ENCODE data around the gene ADAR. TPM values are rescaled to one million over a fixed set of nuclear protein-coding genes. Genes with fewer than 3 reads are reported as not detected.
"Not testable (repeated sequence)": the region's sequence is repeated elsewhere in the genome, so short reads cannot be mapped to it uniquely, and the experiment has no call there.

The ADAR gene, protein sequence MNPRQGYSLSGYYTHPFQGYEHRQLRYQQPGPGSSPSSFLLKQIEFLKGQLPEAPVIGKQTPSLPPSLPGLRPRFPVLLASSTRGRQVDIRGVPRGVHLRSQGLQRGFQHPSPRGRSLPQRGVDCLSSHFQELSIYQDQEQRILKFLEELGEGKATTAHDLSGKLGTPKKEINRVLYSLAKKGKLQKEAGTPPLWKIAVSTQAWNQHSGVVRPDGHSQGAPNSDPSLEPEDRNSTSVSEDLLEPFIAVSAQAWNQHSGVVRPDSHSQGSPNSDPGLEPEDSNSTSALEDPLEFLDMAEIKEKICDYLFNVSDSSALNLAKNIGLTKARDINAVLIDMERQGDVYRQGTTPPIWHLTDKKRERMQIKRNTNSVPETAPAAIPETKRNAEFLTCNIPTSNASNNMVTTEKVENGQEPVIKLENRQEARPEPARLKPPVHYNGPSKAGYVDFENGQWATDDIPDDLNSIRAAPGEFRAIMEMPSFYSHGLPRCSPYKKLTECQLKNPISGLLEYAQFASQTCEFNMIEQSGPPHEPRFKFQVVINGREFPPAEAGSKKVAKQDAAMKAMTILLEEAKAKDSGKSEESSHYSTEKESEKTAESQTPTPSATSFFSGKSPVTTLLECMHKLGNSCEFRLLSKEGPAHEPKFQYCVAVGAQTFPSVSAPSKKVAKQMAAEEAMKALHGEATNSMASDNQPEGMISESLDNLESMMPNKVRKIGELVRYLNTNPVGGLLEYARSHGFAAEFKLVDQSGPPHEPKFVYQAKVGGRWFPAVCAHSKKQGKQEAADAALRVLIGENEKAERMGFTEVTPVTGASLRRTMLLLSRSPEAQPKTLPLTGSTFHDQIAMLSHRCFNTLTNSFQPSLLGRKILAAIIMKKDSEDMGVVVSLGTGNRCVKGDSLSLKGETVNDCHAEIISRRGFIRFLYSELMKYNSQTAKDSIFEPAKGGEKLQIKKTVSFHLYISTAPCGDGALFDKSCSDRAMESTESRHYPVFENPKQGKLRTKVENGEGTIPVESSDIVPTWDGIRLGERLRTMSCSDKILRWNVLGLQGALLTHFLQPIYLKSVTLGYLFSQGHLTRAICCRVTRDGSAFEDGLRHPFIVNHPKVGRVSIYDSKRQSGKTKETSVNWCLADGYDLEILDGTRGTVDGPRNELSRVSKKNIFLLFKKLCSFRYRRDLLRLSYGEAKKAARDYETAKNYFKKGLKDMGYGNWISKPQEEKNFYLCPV
- polyA plus RNA-seq (2013, experiment 1 of 4) = 130 TPM
- polyA plus RNA-seq (2013, experiment 2 of 4) = 142 TPM
- 91.0 TPM for polyA plus RNA-seq (2013, experiment 3 of 4)
- polyA plus RNA-seq (2013, experiment 4 of 4) = 95.9 TPM

DNA sequence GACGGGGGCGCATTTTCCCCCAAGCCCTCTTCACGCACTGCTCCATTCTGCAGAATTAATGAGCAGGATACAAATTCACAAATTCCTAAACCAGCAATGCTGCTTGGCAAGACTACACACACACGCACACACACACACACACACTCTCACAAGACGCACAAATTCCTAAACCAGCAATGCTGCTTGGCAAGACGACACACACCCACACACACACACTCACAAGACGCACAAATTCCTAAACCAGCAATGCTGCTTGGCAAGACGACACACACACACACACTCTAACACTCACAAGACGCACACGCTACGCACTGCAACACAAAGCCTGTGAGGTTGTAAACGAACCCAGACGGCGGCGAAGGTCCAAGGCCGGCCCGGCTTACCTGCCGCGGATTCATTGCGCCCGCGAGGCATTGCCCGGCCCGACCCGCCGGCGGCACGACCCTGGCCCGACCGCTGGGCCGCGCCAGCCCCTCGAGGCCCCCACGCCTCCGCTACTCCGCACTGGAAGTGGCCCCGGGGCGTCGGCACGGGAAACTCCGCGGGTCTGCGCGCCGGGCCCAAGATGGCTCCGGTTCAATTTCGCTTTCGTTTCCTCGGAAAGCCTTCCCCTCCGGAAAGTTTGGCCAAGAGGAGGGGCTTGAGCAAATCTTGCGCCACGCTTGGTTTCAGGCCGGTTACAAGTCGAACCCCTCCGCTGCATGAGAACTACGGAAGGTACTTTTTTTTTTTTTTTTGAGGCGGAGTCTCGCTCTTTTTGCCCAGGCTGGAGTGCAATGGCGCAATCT, at the start of gene ADAR:
TSS of gene ADAR (minus strand) at position 578 of the 788 bp plus-strand sequence. CDS start at position 398, 180 bp downstream.
- Histone ChIP-seq H3K4me1 (ENCODE audit: control insufficient read depth, insufficient read depth, low read length) (peaks cover 21% of the 10 kb centered on the region), H3K9me3 (ENCODE audit: control insufficient read depth, low read length) (no peaks in the 10 kb centered on the region), H3K27me3 (ENCODE audit: control insufficient read depth, insufficient read depth, low read length, poor library complexity, severe bottlenecking) (no peaks in the 10 kb centered on the region), H3K27ac (ENCODE audit: insufficient read depth, low read depth, low read length, poor library complexity, severe bottlenecking) (peak within 1 kb of the TSS; percentile 79), H3K4me3 (ENCODE audit: insufficient read depth, low read depth, low read length) (peak within 1 kb of the TSS; percentile 86), H3K36me3 (ENCODE audit: control insufficient read depth, insufficient read depth, low read length) (no peaks in the 10 kb centered on the region)
- 0% methylated on average over 59 of the region's 59 CpGs for WGBS, 2 experiments

DNA sequence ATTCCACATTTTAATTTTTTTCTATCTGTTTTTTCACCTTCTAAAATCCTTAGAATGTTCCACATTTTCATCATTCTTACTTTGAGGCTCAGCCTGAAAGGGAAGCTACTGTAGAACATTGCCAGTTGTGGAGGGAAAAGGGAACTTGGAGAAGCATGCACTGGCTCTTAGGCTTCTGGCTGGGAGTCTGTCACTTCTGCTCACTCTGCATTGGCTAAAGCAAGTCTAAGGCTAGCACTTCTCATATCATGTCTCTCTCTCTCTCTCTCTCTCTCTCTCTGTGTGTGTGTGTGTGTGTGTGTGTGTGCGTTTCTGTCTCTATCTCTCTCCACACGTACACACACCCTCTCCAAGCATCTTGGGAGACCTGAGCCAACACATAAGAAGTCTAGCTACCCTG, 49.6 kb upstream of the ADAR start:
- no peak overlapping the region for H3K4me3 ChIP-seq (ENCODE audit: insufficient read depth, low read depth, low read length)
- H3K36me3 ChIP-seq (ENCODE audit: control insufficient read depth, insufficient read depth, low read length) = no peaks in the 10 kb centered on the region
- WGBS, 2 experiments = 64% methylated on average over 1 of the region's 2 CpGs; no CpG with 5 or more reads in 1 of the 2 experiments
- H3K4me1 ChIP-seq (ENCODE audit: control insufficient read depth, insufficient read depth, low read length) = no peaks in the 10 kb centered on the region
- H3K27ac ChIP-seq (ENCODE audit: insufficient read depth, low read depth, low read length, poor library complexity, severe bottlenecking) = no peak overlapping the region
- H3K9me3 ChIP-seq (ENCODE audit: control insufficient read depth, low read length) = no peaks in the 10 kb centered on the region
- no peaks in the 10 kb centered on the region for H3K27me3 ChIP-seq (ENCODE audit: control insufficient read depth, insufficient read depth, low read length, poor library complexity, severe bottlenecking)

DNA sequence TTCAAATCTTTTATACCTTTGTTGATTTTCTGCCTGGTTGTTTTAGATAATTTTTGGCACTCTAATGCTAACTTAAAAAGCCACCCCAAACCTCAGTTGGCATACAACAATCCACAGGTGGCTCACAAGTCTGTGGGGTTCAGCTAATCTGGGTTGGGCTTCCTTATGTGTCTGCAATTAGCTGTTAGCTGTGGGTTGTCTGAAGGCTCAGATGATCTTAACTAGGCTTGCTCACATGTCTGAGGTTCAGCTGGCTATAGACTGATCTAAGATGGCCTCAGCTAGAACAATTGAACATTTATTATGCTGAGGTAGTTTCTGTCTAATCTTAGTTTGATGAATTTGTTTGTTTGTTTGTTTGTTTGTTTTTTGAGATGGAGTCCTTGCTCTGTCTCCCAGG, 44.9 kb upstream of the ADAR start:
- no peak overlapping the region for H3K4me3 ChIP-seq (ENCODE audit: insufficient read depth, low read depth, low read length)
- no peaks in the 10 kb centered on the region for H3K9me3 ChIP-seq (ENCODE audit: control insufficient read depth, low read length)
- H3K36me3 ChIP-seq (ENCODE audit: control insufficient read depth, insufficient read depth, low read length) = no peaks in the 10 kb centered on the region
- H3K27ac ChIP-seq (ENCODE audit: insufficient read depth, low read depth, low read length, poor library complexity, severe bottlenecking) = no peak overlapping the region
- H3K4me1 ChIP-seq (ENCODE audit: control insufficient read depth, insufficient read depth, low read length) = no peaks in the 10 kb centered on the region
- H3K27me3 ChIP-seq (ENCODE audit: control insufficient read depth, insufficient read depth, low read length, poor library complexity, severe bottlenecking) = no peaks in the 10 kb centered on the region

DNA sequence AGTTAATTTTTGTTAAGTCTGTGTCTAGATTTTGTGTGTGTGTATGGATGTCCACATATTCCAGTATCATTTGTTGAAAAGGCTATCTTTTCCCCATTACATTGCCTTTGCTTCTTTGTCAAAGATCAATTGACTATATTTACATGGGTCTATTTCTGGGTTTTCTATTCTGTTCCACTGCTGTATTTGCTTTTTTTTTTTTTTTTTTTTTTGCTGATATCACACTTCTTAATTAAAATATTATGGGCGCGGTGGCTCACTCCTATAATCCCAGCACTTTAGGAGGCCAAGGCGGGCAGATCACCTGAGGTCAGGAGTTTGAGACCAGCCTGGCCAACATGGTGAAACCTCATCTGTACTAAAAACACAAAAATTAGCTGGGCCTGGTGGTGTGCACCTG, 36.7 kb upstream of the ADAR start:
- not testable (repeated sequence) for H3K36me3 ChIP-seq (ENCODE audit: control insufficient read depth, insufficient read depth, low read length); H3K27ac ChIP-seq (ENCODE audit: insufficient read depth, low read depth, low read length, poor library complexity, severe bottlenecking); H3K9me3 ChIP-seq (ENCODE audit: control insufficient read depth, low read length); H3K4me1 ChIP-seq (ENCODE audit: control insufficient read depth, insufficient read depth, low read length); H3K4me3 ChIP-seq (ENCODE audit: insufficient read depth, low read depth, low read length); H3K27me3 ChIP-seq (ENCODE audit: control insufficient read depth, insufficient read depth, low read length, poor library complexity, severe bottlenecking)
- 95 to 97% methylated on average over 3 of the region's 3 CpGs for WGBS, 2 experiments

DNA sequence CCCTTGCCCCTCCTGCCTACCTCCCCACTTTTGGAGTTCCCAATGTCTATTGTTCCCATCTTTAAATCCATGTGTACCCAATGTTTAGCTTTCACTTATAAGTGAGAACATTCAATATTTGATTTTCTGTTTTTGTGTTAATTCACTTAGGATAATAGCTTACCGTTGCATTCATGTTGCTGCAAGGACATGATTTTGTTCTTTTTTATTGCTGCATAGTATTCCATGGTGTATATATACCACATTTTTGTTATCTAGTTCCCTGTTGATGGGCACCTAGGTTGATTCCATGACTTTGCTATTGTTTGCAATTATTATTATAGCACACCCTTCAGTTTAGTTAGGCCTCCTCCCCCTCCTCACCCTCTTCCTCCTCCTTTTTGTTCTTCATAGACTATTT, 33.5 kb upstream of the ADAR start:
- H3K4me3 ChIP-seq (ENCODE audit: insufficient read depth, low read depth, low read length) = no peak overlapping the region
- no peak overlapping the region for H3K27ac ChIP-seq (ENCODE audit: insufficient read depth, low read depth, low read length, poor library complexity, severe bottlenecking)
- H3K4me1 ChIP-seq (ENCODE audit: control insufficient read depth, insufficient read depth, low read length) = no peaks in the 10 kb centered on the region
- no peaks in the 10 kb centered on the region for H3K9me3 ChIP-seq (ENCODE audit: control insufficient read depth, low read length)
- 86 to 100% methylated on average over 1 of the region's 1 CpG for WGBS, 2 experiments
- H3K36me3 ChIP-seq (ENCODE audit: control insufficient read depth, insufficient read depth, low read length) = no peaks in the 10 kb centered on the region
- H3K27me3 ChIP-seq (ENCODE audit: control insufficient read depth, insufficient read depth, low read length, poor library complexity, severe bottlenecking) = no peaks in the 10 kb centered on the region

DNA sequence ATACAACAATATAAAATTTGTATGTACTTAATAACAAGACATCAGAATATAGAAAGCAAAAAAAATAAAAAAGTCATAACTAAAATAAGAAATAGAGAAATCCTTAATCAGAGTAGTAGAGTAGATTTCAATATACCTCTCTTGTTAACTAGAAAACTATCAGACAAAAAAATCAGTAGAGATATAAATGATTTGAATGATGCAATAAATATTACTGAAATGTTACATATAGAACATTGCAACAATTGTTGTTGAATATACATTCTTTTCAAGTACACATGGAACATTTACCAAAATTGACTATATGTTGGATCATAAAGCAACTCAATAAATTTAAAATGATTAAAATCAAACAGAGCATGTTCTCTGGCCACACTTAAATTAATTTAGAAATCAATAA, 31.9 kb upstream of the ADAR start:
- H3K27me3 ChIP-seq (ENCODE audit: control insufficient read depth, insufficient read depth, low read length, poor library complexity, severe bottlenecking) = no peaks in the 10 kb centered on the region
- no peak overlapping the region for H3K27ac ChIP-seq (ENCODE audit: insufficient read depth, low read depth, low read length, poor library complexity, severe bottlenecking)
- H3K4me1 ChIP-seq (ENCODE audit: control insufficient read depth, insufficient read depth, low read length) = no peaks in the 10 kb centered on the region
- H3K4me3 ChIP-seq (ENCODE audit: insufficient read depth, low read depth, low read length) = no peak overlapping the region
- no peaks in the 10 kb centered on the region for H3K9me3 ChIP-seq (ENCODE audit: control insufficient read depth, low read length)
- H3K36me3 ChIP-seq (ENCODE audit: control insufficient read depth, insufficient read depth, low read length) = no peaks in the 10 kb centered on the region

DNA sequence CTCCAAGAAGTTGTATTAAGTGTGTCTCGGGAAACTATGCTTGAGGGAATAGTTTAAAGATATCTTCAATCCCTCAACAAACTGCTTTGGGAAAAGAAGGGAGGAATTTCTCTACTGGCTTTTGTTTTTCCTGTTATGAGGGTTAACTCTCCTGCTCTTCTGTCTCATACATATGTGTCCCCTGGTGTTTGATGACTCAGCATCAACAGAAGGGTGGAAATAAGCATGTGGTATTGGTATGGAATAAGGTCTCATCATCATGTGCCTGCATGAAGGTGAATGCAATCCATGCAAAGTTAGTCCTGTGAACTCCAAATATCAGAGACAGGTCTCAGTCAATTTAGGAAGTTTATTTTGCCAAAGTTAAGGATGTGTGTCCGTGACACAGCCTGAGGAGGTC, 27.2 kb upstream of the ADAR start:
- H3K4me3 ChIP-seq (ENCODE audit: insufficient read depth, low read depth, low read length) = no peak overlapping the region
- H3K4me1 ChIP-seq (ENCODE audit: control insufficient read depth, insufficient read depth, low read length) = no peaks in the 10 kb centered on the region
- 83 to 86% methylated on average over 1 to 2 of the region's 2 CpGs for WGBS, 2 experiments

DNA sequence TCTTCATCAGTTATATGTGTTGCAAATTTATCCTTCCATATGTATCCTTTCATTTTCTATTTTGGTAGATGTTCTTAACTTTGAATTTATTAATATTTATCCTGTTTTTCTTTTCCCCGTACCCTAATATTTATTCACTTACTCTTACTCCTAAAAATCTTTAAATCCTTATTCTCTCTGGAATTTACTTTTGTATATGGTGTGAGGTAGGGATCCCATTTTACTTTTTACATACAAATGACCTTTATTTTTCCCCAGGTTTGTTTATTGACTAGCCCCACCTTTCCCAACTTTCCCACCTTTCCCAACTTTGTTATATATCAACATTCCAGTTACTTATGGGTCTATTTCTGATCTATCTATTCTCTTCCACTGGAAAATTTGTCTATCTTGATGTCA, 21.7 kb upstream of the ADAR start:
- H3K4me3 ChIP-seq (ENCODE audit: insufficient read depth, low read depth, low read length) = no peak overlapping the region
- no peaks in the 10 kb centered on the region for H3K36me3 ChIP-seq (ENCODE audit: control insufficient read depth, insufficient read depth, low read length)
- no peak overlapping the region for H3K27ac ChIP-seq (ENCODE audit: insufficient read depth, low read depth, low read length, poor library complexity, severe bottlenecking)
- no CpG with 5 or more reads among the region's 1 CpG for WGBS, 2 experiments
- H3K27me3 ChIP-seq (ENCODE audit: control insufficient read depth, insufficient read depth, low read length, poor library complexity, severe bottlenecking) = no peaks in the 10 kb centered on the region
- H3K9me3 ChIP-seq (ENCODE audit: control insufficient read depth, low read length) = peaks cover 8% of the 10 kb centered on the region
- H3K4me1 ChIP-seq (ENCODE audit: control insufficient read depth, insufficient read depth, low read length) = peaks cover 7% of the 10 kb centered on the region

More for the DNA sequence above, 27.2 kb upstream of the ADAR start:
- Histone ChIP-seq H3K9me3 (ENCODE audit: control insufficient read depth, low read length) (no peaks in the 10 kb centered on the region), H3K27me3 (ENCODE audit: control insufficient read depth, insufficient read depth, low read length, poor library complexity, severe bottlenecking) (no peaks in the 10 kb centered on the region), H3K36me3 (ENCODE audit: control insufficient read depth, insufficient read depth, low read length) (no peaks in the 10 kb centered on the region), H3K27ac (ENCODE audit: insufficient read depth, low read depth, low read length, poor library complexity, severe bottlenecking) (no peak overlapping the region)

DNA sequence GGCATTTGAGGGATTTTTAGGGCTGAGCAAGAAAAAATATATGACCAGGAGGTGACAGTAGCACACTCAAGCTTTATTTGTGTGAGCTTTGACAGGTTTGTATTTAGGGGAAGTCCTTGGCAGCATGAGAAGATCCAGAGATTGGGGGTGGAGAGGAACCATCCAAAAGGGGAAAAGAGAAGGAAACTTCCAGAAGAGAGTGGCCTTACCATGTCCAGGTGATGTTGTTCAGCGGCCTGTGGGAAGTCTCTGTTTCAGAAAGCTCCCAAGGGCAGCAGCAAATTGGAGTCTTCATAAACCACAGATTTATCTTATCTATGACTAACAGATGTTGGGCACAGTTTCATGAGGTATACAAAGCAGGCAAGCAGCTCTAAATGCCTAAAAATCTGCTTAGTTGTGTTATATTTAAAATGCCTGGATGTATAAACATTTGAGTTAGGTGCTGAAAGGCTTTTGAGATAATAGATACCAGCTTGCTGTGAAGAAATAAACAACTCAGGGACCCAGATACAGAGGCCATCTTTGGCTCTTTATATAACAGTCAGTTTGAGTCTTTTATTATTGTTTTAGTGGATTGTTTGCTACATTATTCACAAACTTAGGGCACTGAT, 21.2 kb upstream of the ADAR start:
- H3K4me3 ChIP-seq (ENCODE audit: insufficient read depth, low read depth, low read length) = no peak overlapping the region
- peaks cover 7% of the 10 kb centered on the region for H3K4me1 ChIP-seq (ENCODE audit: control insufficient read depth, insufficient read depth, low read length)
- WGBS, 2 experiments = 65 to 100% methylated on average over 1 of the region's 1 CpG
- H3K27ac ChIP-seq (ENCODE audit: insufficient read depth, low read depth, low read length, poor library complexity, severe bottlenecking) = no peak overlapping the region
- H3K36me3 ChIP-seq (ENCODE audit: control insufficient read depth, insufficient read depth, low read length) = no peaks in the 10 kb centered on the region
- H3K9me3 ChIP-seq (ENCODE audit: control insufficient read depth, low read length) = peaks cover 8% of the 10 kb centered on the region
- H3K27me3 ChIP-seq (ENCODE audit: control insufficient read depth, insufficient read depth, low read length, poor library complexity, severe bottlenecking) = no peaks in the 10 kb centered on the region
